ENCODE measurements around the gene NGDN. TPM values are rescaled to one million over a fixed set of nuclear protein-coding genes. Genes with fewer than 3 reads are reported as not detected.

The NGDN gene
- polyA plus RNA-seq, 6 donors from 2014 or later: 54.2 to 105 (median 76.4) TPM

GRCh38 chr14:23524954-23525353 is 55.5 kb downstream of the NGDN start:
- no peak overlapping the region for H3K27ac Mint-ChIP-seq
- no peak for ATAC-seq (ENCODE audit: low read depth in 2 of 2)

GRCh38 chr14:23525611-23526010 is 56.1 kb downstream of the NGDN start:
- Mint-ChIP-seq H3K4me3 (no peak overlapping the region), H3K9me3 (no peaks in the 10 kb centered on the region), H3K27ac (no peak overlapping the region), H3K4me1 (no peaks in the 10 kb centered on the region), H3K27me3 (no peaks in the 10 kb centered on the region), H3K36me3 (no peaks in the 10 kb centered on the region)
- ATAC-seq (ENCODE audit: low read depth in 2 of 2): no peak
- DNase-seq: no peak

More at GRCh38 chr14:23524954-23525353, 55.5 kb downstream of the NGDN start:
- Mint-ChIP-seq H3K4me3 (no peak overlapping the region), H3K36me3 (no peaks in the 10 kb centered on the region), H3K27me3 (no peaks in the 10 kb centered on the region), H3K9me3 (no peaks in the 10 kb centered on the region), H3K4me1 (no peaks in the 10 kb centered on the region)
- no peak for DNase-seq

Other genes starting within 250 kb of the NGDN start
- not detected for gene RNF212B, start 231.8 kb upstream of the NGDN start, polyA plus RNA-seq (ENCODE audit: low read depth in 6 of 6)
- gene HOMEZ, start 183.6 kb upstream of the NGDN start, polyA plus RNA-seq (ENCODE audit: low read depth in 6 of 6): 1 to 10 TPM; 1.0 to 6.9 (median 4.8) TPM
- gene PPP1R3E, start 166.8 kb upstream of the NGDN start, polyA plus RNA-seq (ENCODE audit: low read depth in 6 of 6): 10 to 100 TPM in 1 of 6 donors, 1 to 10 TPM in 5; 3.9 to 11.8 (median 5.1) TPM
- under 1 TPM in 3 of 6 donors, not detected in 3; 0.22 to 0.72 (median 0.28) TPM for gene BCL2L2, start 162.9 kb upstream of the NGDN start, polyA plus RNA-seq (ENCODE audit: low read depth in 6 of 6)
- gene PABPN1, start 148.2 kb upstream of the NGDN start, polyA plus RNA-seq (ENCODE audit: low read depth in 6 of 6): 100 to 1,000 TPM; 114 to 160 (median 145) TPM
- gene SLC22A17, start 116.8 kb upstream of the NGDN start, polyA plus RNA-seq (ENCODE audit: low read depth in 6 of 6): under 1 TPM in 2 of 6 donors, not detected in 4; 0.29 to 0.66 TPM
- not detected for gene EFS, start 104.5 kb upstream of the NGDN start, polyA plus RNA-seq (ENCODE audit: low read depth in 6 of 6)
- gene IL25, start 96.9 kb upstream of the NGDN start, polyA plus RNA-seq (ENCODE audit: low read depth in 6 of 6): not detected
- 1 to 10 TPM in 2 of 6 donors, under 1 TPM in 2, not detected in 2; 0.36 to 2.5 (median 1.6) TPM for gene CMTM5, start 92.7 kb upstream of the NGDN start, polyA plus RNA-seq (ENCODE audit: low read depth in 6 of 6)
- gene MYH6, start 61.4 kb upstream of the NGDN start, polyA plus RNA-seq (ENCODE audit: low read depth in 6 of 6): not detected
- not detected for gene MYH7, start 34.0 kb upstream of the NGDN start, polyA plus RNA-seq (ENCODE audit: low read depth in 6 of 6)
- gene ZFHX2, start 82.1 kb downstream of the NGDN start, polyA plus RNA-seq (ENCODE audit: low read depth in 6 of 6): under 1 TPM in 3 of 6 donors, not detected in 3; 0.03 to 0.38 (median 0.04) TPM
- 10 to 100 TPM; 16.0 to 28.3 (median 21.7) TPM for gene THTPA, start 86.6 kb downstream of the NGDN start, polyA plus RNA-seq (ENCODE audit: low read depth in 6 of 6)
- gene AP1G2, start 98.1 kb downstream of the NGDN start, polyA plus RNA-seq (ENCODE audit: low read depth in 6 of 6): 100 to 1,000 TPM in 1 of 6 donors, 10 to 100 TPM in 5; 58.3 to 116 (median 80.4) TPM
- gene JPH4, start 109.1 kb downstream of the NGDN start, polyA plus RNA-seq (ENCODE audit: low read depth in 6 of 6): 1 to 10 TPM in 1 of 6 donors, under 1 TPM in 2, not detected in 3; 0.09 to 1.3 (median 0.17) TPM
- gene DHRS2, start 166.7 kb downstream of the NGDN start, polyA plus RNA-seq (ENCODE audit: low read depth in 6 of 6): not detected